T-helper 2 cell treated with Interferon-gamma antibody and Interleukin-4, amounts not matched to agents 100 ng/mL and 5 ng/mL, for 36 hours (primary cell): ENCODE data around the gene NTRK3. TPM values are rescaled to one million over a fixed set of nuclear protein-coding genes. Genes with fewer than 3 reads are reported as not detected.

Experiments
- intact Hi-C: fragments of 100-400 bp; cut with micrococcal nuclease; formaldehyde crosslinking; loops from one replicate; pipeline ENCODE4 v1.15.1; 2023
- total RNA-seq: library from RNA; stranded (reverse); gene quantifications from 2 replicates; pipeline ENCODE4 v1.2.3, GENCODE V29; 2022

Gene NTRK3
- total RNA-seq, 1 donor from 2014 or later: not detected

DNA sequence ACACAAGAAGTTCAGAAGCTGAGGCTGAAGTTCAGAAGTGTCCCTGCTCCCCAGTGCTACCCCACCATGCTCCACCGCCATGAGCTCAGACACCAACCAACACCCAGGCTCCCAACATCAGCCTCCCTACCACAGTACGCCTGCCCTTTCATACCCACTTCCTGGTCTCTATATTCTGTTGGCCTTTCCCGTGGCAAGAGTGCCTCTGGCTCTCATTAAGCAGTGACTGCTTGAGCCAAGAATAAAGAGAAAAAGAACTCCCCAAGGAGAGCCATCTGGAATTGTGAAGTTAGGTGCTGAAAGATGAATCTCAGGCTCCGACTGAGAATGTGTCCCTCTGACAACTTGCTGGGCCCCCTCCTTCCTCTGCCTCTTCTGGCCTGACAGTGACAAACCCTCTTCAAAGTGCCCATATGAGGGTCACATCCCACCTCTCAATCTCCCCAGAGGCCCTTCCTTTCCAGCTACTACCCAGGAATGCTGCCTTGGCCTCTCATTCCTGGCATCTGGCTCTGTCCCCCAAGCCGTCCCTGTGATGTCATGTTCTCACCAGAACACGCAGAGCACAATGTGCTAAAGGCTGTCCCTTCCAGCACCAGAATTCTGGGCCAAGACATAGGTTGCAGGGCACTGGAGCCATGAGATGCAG lies 306.8 kb downstream of the NTRK3 start:
- intact Hi-C loops: no loop called here

GRCh38 chr15:87949151-87949574 lies 307.4 kb downstream of the NTRK3 start:
- intact Hi-C loops: no loop called here

GRCh38 chr15:87947560-87947959 lies 309.0 kb downstream of the NTRK3 start:
- intact Hi-C loops: no loop called here

DNA sequence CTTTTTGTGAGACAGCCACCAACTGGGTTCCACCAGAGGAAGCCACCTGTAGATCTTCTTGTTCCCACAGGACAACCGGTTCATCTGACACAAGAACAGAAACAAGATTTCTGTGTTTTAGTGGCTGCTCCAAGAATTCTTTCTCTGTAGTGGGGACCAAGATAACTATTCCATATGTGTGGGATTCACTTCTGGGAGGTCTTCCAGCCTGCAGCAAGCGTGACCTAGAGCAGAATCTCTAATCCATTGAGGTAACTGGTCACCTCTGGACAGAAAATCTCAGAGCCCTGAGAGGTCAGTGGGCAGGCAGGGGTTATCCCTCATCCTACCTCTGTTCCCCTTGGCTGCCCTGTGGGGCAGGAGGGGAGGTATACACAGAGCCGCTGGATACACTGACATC lies 311.3 kb downstream of the NTRK3 start:
- intact Hi-C loops: no loop called here

DNA sequence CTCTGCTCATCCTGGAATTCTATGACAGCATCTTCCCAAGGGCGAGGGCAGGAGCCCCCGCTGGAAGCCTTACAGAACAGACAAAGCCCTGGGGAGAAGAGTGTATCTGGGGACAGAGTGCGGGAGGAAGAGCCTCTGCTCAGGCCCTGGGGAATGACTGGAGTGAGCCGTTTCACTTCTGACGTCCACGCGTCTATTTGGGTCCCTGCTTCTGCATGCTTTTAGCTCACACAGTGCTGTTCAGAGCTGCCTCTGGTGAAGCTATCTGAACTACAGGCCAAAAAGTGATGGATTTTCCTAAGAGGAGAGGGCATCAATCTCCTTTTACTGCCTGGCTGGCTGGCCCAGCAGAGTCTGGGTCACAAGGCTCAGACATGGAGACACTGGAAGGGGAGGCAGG lies 311.8 kb downstream of the NTRK3 start:
- intact Hi-C loops: no loop called here

DNA sequence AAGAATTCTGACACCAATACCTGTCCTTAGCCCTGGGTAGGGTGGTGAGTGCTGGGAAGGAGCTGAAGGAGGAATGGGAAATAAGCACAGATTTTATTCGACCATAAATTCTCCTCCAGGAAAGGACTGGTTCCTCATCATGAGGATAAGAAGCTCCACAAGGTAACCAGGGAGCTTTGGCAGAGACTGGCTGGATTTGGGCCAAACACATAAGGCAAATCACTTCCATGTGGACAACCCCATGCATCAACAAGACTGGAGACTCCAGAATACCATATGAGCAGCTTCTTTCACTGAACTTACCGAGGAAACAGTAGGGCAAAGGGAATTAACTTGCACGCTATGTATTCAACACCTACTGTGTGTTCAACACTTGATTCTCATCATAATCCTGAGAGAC lies 312.5 kb downstream of the NTRK3 start:
- intact Hi-C loops: no loop called here

- intact Hi-C loops: no loop called here
Observed at GRCh38 chr15:87943626-87944025, 312.9 kb downstream of the NTRK3 start.

GRCh38 chr15:87942316-87942715 lies 314.2 kb downstream of the NTRK3 start:
- intact Hi-C loops: no loop called here

- intact Hi-C loops: no loop called here
Observed at GRCh38 chr15:87941606-87942005, 314.9 kb downstream of the NTRK3 start.

DNA sequence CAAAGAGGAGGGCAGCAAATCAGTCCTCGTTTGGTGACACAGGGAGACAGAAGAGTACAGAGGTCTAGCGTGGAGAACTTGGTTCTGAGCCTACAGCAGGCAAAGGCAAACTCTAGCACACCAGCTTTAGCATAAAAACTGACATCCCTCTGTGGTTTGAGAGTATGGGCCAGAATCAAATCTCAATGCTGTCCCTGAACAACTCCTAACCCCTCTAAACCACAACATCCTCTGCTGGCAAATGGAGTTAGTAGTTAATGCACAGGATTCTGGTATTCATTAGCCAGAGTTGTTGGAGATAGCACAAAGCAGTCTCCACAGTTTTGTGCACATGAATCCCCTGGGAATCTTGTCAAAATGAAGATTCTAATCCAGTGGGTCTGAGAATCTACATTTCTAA lies 315.8 kb downstream of the NTRK3 start:
- intact Hi-C loops: no loop called here

DNA sequence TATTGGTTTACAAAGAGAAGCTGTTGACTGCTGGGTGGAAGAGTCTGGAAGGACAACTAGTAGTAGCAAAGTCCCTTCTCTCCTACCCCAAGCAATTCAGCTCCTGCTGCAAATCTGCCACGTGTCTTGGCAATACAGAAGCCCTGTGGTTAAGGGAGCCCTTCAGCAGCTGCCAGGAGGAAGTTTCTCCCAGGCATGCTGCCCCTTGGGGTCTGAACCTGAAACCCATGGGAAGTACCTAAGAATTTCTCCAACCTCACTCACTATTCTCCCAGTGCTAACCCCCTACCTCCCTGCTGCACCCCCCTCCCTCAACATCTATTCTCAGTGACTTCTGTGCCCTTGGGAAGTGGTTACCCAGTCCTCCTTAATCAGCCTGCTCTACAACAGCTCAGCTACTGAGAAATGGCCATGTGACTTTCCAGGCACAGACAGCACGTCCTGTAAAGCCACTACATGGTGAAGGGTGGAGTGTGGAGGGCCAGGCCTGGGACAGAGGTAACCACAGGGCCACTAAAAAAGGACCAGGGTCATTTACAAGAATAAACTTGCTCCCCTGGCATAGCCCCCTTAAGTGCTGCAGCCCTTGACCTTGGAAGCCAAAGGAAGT lies 316.6 kb downstream of the NTRK3 start:
- intact Hi-C loops: no loop called here

DNA sequence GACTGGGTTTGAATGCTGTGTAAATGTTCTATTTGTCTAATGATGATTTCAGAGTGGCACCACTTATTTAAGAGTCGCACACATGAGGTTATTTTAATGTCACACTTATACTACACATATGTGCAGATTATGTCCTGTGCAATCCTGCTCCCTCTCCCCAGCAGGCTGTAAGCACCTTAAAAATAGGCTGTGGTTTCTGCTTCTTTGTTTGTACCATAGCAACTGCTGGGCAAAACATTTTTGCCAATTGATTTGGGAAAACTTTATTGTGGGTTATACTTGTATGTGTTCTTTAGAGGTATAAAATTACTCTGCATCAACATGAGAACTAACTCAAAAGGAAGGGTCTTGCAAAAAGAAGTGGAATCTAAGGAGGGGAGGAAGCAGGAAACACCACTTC lies 318.5 kb downstream of the NTRK3 start:
- intact Hi-C loops: no loop called here

DNA sequence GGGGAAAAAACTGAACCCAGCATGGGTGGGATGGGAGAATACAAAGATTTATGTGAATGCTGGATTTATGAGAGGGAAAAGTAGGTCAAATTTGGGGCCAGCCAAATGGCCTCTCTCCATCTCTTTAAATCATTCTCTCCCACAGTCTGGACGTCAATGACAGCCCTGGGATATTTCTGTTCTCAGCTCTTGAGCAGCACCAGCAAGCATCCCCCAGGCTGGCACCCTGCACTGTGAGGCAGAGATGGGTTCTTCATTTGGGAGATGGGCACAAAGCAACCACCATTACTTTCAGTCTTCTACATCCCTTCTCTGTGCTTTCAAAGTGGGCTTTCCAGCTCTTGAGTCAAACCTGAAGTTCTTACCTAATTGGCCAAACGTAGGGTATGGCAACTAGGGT lies 321.0 kb downstream of the NTRK3 start:
- intact Hi-C loops: no loop called here

- intact Hi-C loops: no loop called here
Observed at GRCh38 chr15:87931584-87931983, 325.0 kb downstream of the NTRK3 start.

DNA sequence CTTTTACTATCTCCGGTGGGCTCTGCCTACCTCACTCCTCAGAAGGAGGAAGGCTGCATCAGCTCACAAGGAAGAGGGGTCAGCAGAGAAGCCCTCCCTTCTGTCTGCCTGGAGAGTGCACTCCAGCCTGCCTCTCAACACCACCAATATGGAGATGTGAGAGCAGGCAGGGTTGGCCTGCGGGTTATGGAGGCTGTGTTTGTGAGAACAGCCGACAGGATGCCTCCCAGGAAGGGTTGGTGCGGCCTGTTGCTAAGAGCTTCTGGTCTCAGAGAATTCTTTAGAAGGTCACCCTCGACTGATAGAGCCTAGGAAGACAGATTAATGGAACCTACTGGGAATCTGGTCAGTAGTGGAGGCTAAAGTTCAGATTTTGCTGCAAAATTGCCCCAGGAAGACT lies 326.1 kb downstream of the NTRK3 start:
- intact Hi-C loops: no loop called here

DNA sequence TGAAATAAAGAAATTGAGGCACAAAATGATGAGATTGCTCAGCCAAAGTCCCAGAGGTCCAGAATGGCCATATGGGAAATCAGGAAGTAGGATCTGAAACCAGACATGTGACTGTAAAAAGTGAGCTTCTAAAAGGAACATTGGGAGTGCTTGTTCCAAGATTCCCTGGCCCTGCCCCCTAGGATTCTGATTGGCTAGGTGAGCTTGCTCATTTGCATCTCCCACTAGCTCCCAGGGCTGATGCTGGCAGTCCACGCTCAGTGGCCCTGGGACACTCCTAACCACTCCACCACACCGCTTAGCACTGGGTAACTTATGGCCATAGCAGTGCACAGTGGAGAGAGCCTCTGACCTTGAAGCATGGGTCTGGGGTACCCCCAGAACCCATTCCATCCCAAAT lies 326.7 kb downstream of the NTRK3 start:
- intact Hi-C loops: no loop called here

DNA sequence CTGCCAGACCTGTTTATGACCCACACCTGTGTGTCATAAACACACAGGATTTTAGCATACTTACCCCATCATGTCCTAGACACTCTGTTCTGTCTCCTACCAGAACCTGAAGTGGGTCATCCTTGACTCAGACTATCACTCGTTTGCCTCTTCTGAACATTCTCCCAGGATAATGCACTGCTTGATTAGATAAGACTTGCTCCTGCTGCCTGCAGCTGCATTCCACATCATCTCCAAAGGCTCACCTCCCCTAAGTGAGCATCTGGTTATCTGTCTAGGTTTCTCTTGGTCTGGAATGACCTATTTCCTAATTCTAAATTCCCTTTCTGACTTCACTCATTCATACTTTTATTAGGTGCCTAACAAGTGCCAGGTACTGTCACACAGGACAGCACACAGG lies 332.1 kb downstream of the NTRK3 start:
- intact Hi-C loops: no loop called here

GRCh38 chr15:87919064-87919463 lies 337.5 kb downstream of the NTRK3 start:
- intact Hi-C loops: no loop called here

- intact Hi-C loops: no loop called here
Observed at GRCh38 chr15:87917480-87917879, 339.1 kb downstream of the NTRK3 start.

DNA sequence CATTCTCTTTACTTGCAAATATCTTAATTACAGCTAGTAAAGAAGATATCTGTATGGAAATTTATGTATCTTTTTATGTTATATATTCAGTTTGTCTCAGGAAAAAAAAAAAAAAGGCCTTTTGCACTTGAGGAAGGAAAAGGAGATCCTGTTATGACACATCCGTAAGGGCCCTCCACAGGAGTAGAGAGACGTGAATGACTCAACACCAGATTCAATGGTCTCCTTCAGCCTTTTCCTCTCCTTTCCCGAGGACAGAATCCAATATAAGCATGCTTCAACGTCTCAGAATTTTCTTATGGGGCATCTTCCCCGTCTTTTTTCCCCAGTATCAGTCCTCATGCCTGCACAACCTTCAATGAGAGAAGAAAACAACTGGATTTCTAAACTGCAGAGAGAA lies 340.3 kb downstream of the NTRK3 start:
- intact Hi-C loops: no loop called here

DNA sequence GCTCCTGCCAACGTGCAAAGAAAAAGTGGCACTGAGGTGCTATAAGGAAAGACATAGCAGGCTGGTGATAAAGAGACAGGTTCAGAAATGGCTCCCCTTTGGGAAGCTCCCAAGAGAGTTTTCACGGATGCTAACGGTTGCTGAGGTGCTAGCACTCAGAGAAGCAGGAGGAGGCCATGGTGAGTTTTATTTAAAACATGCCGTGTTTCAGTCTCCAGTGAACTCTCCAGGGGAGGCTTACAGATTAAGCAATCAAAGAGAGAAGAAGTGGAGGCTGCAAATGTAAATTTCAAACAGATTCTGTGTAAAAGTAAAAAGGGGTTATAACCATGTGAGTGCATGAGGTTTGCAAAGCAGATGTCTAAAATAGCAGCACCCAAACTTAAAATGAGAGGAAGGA lies 346.2 kb downstream of the NTRK3 start:
- intact Hi-C loops: no loop called here

DNA sequence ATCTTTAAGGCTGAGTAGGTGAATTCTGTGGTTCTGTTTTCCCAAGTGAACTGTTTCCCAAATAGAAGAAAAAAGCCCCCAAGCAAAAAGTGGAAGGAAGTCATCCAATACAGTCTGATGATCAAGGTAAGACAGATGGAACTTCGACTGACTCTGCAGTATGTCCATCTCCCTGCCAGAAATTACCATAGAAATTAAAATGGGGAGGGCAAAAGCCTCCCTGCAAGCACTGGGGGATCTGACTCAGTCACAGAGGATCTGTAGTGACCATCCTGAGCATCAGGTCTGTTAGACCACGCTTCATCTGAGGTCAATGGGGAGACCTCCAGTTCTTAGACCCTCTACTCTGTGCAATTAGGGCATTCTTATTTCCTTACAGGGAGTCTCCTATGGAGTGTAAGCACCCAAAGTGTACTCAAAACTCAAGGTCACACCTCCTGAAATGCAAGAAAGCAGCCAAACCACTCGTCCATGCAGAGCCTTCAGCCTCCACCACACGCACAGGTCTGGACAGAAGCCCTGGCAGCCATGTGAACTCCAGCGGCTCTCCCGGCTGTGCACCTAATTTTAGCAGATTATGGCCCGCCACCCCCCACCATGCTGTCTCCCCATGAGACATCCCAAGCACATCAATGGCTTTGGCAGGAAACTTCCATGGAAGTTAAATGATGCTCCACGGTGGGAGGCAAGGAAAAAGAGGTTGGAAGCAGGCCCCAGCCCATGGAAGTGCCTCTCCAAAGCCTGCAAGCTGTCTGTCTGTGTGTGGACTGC lies 348.7 kb downstream of the NTRK3 start:
- intact Hi-C loops: no loop called here

GRCh38 chr15:87906444-87906843 lies 350.1 kb downstream of the NTRK3 start:
- intact Hi-C loops: no loop called here
